IMR-90 (cell line): ENCODE results near the gene TRIM2. TPM values are rescaled to one million over a fixed set of nuclear protein-coding genes. Genes with fewer than 3 reads are reported as not detected.

Source experiments
- ATAC-seq: fragments of 200-7000 bp; cut with Tn5 transposase; 2 replicates; pipeline ENCODE4 v1.9.1; 2020; ENCODE audit warnings: low read depth, mild to moderate bottlenecking, moderate library complexity
- BruUV-seq: library from RNA; stranded (reverse); fragments of 400-500 nt; replicated peaks from 2 replicates; lab custom pipeline; 2021; lab: Mats Ljungman, UMichigan
- CTCF ChIA-PET: fragments of 300-600 bp; formaldehyde crosslinking; extraction: SDS; loops from one replicate; lab custom pipeline; 2021; ENCODE audit warnings: antibody characterized with exemption; lab: Yijun Ruan, JAX
- POLR2A ChIA-PET: fragments of 300-600 bp; sonication (Branson Sonifier 250); formaldehyde crosslinking; loops from one replicate; lab custom pipeline; 2022; ENCODE audit warnings: antibody characterized with exemption; ENCODE audit not compliant: unreplicated experiment; lab: Charles Lee
- DNase-seq: peaks from one replicate; pipeline ENCODE4 v3.0.0; 2013
- H2AFZ ChIP-seq: replicated peaks from 2 replicates; pipeline ENCODE3; 2013; ENCODE audit warnings: low read length, mild to moderate bottlenecking; ENCODE audit not compliant: poor library complexity
- H2AK5ac ChIP-seq: 2 replicates; pipeline ENCODE4 v1.6.1; 2013; ENCODE audit warnings: low read depth, low read length, inconsistent platforms
- H2AK9ac ChIP-seq: replicated peaks from 2 replicates; pipeline ENCODE3; 2013; ENCODE audit warnings: mild to moderate bottlenecking, low read depth, low read length, moderate library complexity; ENCODE audit not compliant: poor library complexity
- H2BK120ac ChIP-seq: 2 replicates; pipeline ENCODE4 v1.6.1; 2013; ENCODE audit warnings: low read depth, low read length, inconsistent platforms
- H2BK15ac ChIP-seq: 3 replicates; pipeline ENCODE4 v1.6.1; 2013; ENCODE audit warnings: low read depth, low read length, inconsistent platforms
- H2BK20ac ChIP-seq: 2 replicates; pipeline ENCODE4 v1.6.1; 2013; ENCODE audit warnings: low read depth, mild to moderate bottlenecking, inconsistent platforms, low read length, moderate library complexity
- H2BK5ac ChIP-seq: 2 replicates; pipeline ENCODE4 v1.6.1; 2013; ENCODE audit warnings: mild to moderate bottlenecking, low read depth, low read length, inconsistent platforms; ENCODE audit not compliant: poor library complexity, severe bottlenecking
- H3K14ac ChIP-seq: replicated peaks from 2 replicates; pipeline ENCODE4 v1.6.1; 2013; ENCODE audit warnings: low read depth, low read length, inconsistent platforms
- H3K18ac ChIP-seq: 2 replicates; pipeline ENCODE4 v1.6.1; 2013; ENCODE audit warnings: low read depth, low read length, control low read depth
- H3K23ac ChIP-seq: 2 replicates; pipeline ENCODE4 v1.6.1; 2013; ENCODE audit warnings: low read depth, low read length, inconsistent platforms
- H3K27ac ChIP-seq: 2 replicates; pipeline ENCODE4 v1.5.1; 2013; ENCODE audit warnings: mild to moderate bottlenecking, control low read depth, low read length; ENCODE audit not compliant: insufficient read depth
- H3K27me3 ChIP-seq: 2 replicates; pipeline ENCODE4 v1.6.1; 2013; ENCODE audit warnings: low read length; ENCODE audit not compliant: control insufficient read depth, insufficient read depth
- H3K36me3 ChIP-seq: 2 replicates; pipeline ENCODE4 v1.6.1; 2013; ENCODE audit warnings: low read length, mixed read lengths; ENCODE audit not compliant: control insufficient read depth, insufficient read depth
- H3K4ac ChIP-seq: 2 replicates; pipeline ENCODE4 v1.6.1; 2013; ENCODE audit warnings: low read depth, low read length, inconsistent platforms
- H3K4me1 ChIP-seq: 2 replicates; pipeline ENCODE4 v1.6.1; 2013; ENCODE audit warnings: low read length, mixed read lengths; ENCODE audit not compliant: control insufficient read depth, insufficient read depth
- H3K4me2 ChIP-seq: 2 replicates; pipeline ENCODE4 v1.6.1; 2013; ENCODE audit warnings: low read depth, mild to moderate bottlenecking, control low read depth, low read length, moderate library complexity
- H3K4me3 ChIP-seq: 2 replicates; pipeline ENCODE4 v1.5.1; 2013; ENCODE audit warnings: low read depth, mild to moderate bottlenecking, control low read depth, low read length, moderate library complexity; ENCODE audit not compliant: insufficient read depth
- H3K56ac ChIP-seq: 2 replicates; pipeline ENCODE4 v1.6.1; 2013; ENCODE audit warnings: low read length, inconsistent platforms; ENCODE audit not compliant: insufficient read depth; ENCODE audit errors: extremely low read depth
- H3K79me1 ChIP-seq, 2 experiments: 2 replicates each; pipeline ENCODE4 v1.6.1; 2013; ENCODE audit warnings: low read length in 2 of 2, inconsistent platforms in 1 of 2, low read depth in 1 of 2
- H3K9ac ChIP-seq: 2 replicates; pipeline ENCODE4 v1.6.1; 2013; ENCODE audit warnings: low read depth, low read length, control low read depth
- H3K9me1 ChIP-seq: 2 replicates; pipeline ENCODE4 v1.6.1; 2013; ENCODE audit warnings: low read length, inconsistent platforms; ENCODE audit not compliant: insufficient read depth
- H3K9me3 ChIP-seq: 2 replicates; pipeline ENCODE4 v1.6.1; 2013; ENCODE audit warnings: low read length; ENCODE audit not compliant: control insufficient read depth, insufficient read depth
- H4K20me1 ChIP-seq: 2 replicates; pipeline ENCODE4 v1.6.1; 2013; ENCODE audit warnings: low read length, inconsistent platforms; ENCODE audit not compliant: insufficient read depth
- H4K5ac ChIP-seq: 2 replicates; pipeline ENCODE4 v1.6.1; 2013; ENCODE audit warnings: mild to moderate bottlenecking, low read depth, low read length, control low read depth
- H4K8ac ChIP-seq, 2 experiments: 2 replicates each; pipeline ENCODE4 v1.6.1; 2013; ENCODE audit warnings: low read depth in 2 of 2, low read length in 2 of 2, control low read depth in 1 of 2, inconsistent platforms in 1 of 2
- H4K91ac ChIP-seq: 2 replicates; pipeline ENCODE4 v1.6.1; 2013; ENCODE audit warnings: low read depth, low read length, inconsistent platforms; ENCODE audit not compliant: insufficient read depth
- BHLHE40 ChIP-seq: fragments of 150-350 bp; IDR thresholded peaks from 2 replicates; pipeline ENCODE4 v1.6.1; 2016; ENCODE audit warnings: mild to moderate bottlenecking, low read depth, low read length
- CEBPB ChIP-seq: IDR thresholded peaks from 2 replicates; pipeline ENCODE4 v1.6.1; 2012; ENCODE audit warnings: low read depth, low read length, improper control_type of control experiment
- CHD1 ChIP-seq: IDR thresholded peaks from 2 replicates; pipeline ENCODE4 v1.6.1; 2012; ENCODE audit warnings: low read depth, low read length, improper control_type of control experiment
- ELK1 ChIP-seq: fragments of 150-350 bp; IDR thresholded peaks from 2 replicates; pipeline ENCODE4 v1.6.1; 2016; ENCODE audit warnings: low read depth, mild to moderate bottlenecking, low read length, moderate library complexity, borderline replicate concordance
- FOS ChIP-seq: fragments of 150-350 bp; IDR thresholded peaks from 2 replicates; pipeline ENCODE4 v1.6.1; 2016; ENCODE audit warnings: low read depth, low read length
- MAFK ChIP-seq: IDR thresholded peaks from 2 replicates; pipeline ENCODE4 v1.6.1; 2012; ENCODE audit warnings: low read depth, low read length, improper control_type of control experiment
- MAZ ChIP-seq: IDR thresholded peaks from 2 replicates; pipeline ENCODE4 v1.6.1; 2012; ENCODE audit warnings: low read depth, mild to moderate bottlenecking, low read length, improper control_type of control experiment, moderate library complexity, borderline replicate concordance
- MXI1 ChIP-seq: IDR thresholded peaks from 2 replicates; pipeline ENCODE4 v1.6.1; 2012; ENCODE audit warnings: low read depth, mild to moderate bottlenecking, low read length, moderate library complexity, borderline replicate concordance
- NFE2L2 ChIP-seq: fragments of 150-350 bp; IDR thresholded peaks from 2 replicates; pipeline ENCODE4 v1.6.1; 2016; ENCODE audit warnings: low read depth, mild to moderate bottlenecking, low read length
- POLR2A ChIP-seq: IDR thresholded peaks from 2 replicates; pipeline ENCODE4 v1.6.1; 2012; ENCODE audit warnings: mild to moderate bottlenecking, low read depth, low read length
- RAD21 ChIP-seq: IDR thresholded peaks from 2 replicates; pipeline ENCODE4 v1.6.1; 2012; ENCODE audit warnings: low read length, improper control_type of control experiment
- RCOR1 ChIP-seq: IDR thresholded peaks from 2 replicates; pipeline ENCODE4 v1.6.1; 2012; ENCODE audit warnings: mild to moderate bottlenecking, low read length, improper control_type of control experiment; ENCODE audit not compliant: insufficient replicate concordance
- RFX5 ChIP-seq: IDR thresholded peaks from 2 replicates; pipeline ENCODE4 v1.8.0; 2012; ENCODE audit warnings: low read depth, mild to moderate bottlenecking, low read length, moderate library complexity
- SMC3 ChIP-seq: fragments of 150-350 bp; IDR thresholded peaks from 2 replicates; pipeline ENCODE4 v1.6.1; 2016; ENCODE audit warnings: low read depth, mild to moderate bottlenecking, antibody characterized with exemption, low read length, moderate library complexity
- WGBS, 2 experiments: methylation state at CpG; one replicate each; pipeline versions ENCODE4 v1.1.5 to v1.1.7; 2013; ENCODE audit warnings: missing lambda C conversion rate in 2 of 2; ENCODE audit not compliant: insufficient read length in 1 of 2; ENCODE audit errors: extremely low coverage in 2 of 2; 5-methylcytosine and 5-hydroxymethylcytosine counted together
- dilution Hi-C: fragments of 300-500 bp; cut with HindIII; formaldehyde crosslinking; loops from one replicate; pipeline ENCODE4 v1.14.3; 2018; ENCODE audit warnings: low sequenced_read_pairs; ENCODE audit not compliant: unreplicated experiment
- in situ Hi-C: fragments of 300-500 bp; cut with MboI; formaldehyde crosslinking; loops from 3 replicates; pipeline ENCODE4 v1.14.3; 2019; ENCODE audit warnings: low sequenced_read_pairs, inconsistent platforms, mixed read lengths
- intact Hi-C: fragments of 100-400 bp; cut with micrococcal nuclease; formaldehyde crosslinking; loops from 2 replicates; pipeline ENCODE4 v1.10.0; 2022
- polyA plus RNA-seq, 3 experiments: library from polyadenylated mRNA; depleted of rRNA; stranded (reverse); fragments of >200 nt; gene quantifications; 2 replicates each; pipeline ENCODE4 v1.2.3, GENCODE V29; 2012; ENCODE audit warnings: low replicate concordance in 1 of 3
- total RNA-seq: library from RNA; depleted of rRNA; stranded (reverse); fragments of >200 nt; gene quantifications from 2 replicates; pipeline ENCODE4 v1.2.3, GENCODE V29; 2012
- TF ChIP-seq, protein P1 (sequence below): fragments of 150-350 bp; IDR thresholded peaks from 2 replicates; pipeline ENCODE4 v1.6.1; 2017; ENCODE audit warnings: mild to moderate bottlenecking, antibody characterized with exemption, low read length, low read depth
- TF ChIP-seq, protein P2 (sequence below): conservative IDR thresholded peaks from 2 replicates; pipeline ENCODE4 v1.5.1; 2012; ENCODE audit warnings: mild to moderate bottlenecking, low read depth, low read length, improper control_type of control experiment

TRIM2 gene
- total and polyA plus RNA-seq, 2 of the 4 experiments (the other 2 are of a cell fraction) = 16.0 to 64.2 TPM

DNA sequence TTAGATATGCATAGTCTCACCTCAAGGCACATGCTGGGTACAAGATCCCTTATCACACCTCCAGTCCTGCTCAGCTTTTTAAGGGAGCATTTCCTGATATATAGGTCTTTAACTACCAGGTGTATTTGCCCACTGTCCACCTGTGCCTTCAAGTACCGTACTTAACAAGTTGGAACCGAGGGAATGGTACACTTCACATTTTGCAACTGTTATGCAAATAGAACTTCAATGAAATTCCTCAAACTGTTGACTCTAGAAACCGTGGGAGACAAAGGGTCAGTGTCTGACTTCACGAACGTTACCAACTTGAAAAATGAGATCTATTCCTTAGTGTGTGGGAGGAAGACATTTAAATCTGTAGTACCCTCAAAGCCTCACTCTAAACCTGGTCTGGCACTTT lies 5.2 kb downstream of the TRIM2 start:
- in situ Hi-C loops = no loop called here
- BruUV-seq = no TSS peak

More for the DNA sequence above, 5.2 kb downstream of the TRIM2 start:
- POLR2A ChIA-PET = no interaction called here
- CTCF ChIA-PET = no interaction called here
- H3K4ac ChIP-seq = no peak overlapping the region
- TF ChIP-seq RAD21 (no peak), NFE2L2 (no peak), MAZ (no peak), CEBPB (no peak), MXI1 (no peak), BHLHE40 (no peak), SMC3 (no peak), POLR2A (no peak), RFX5 (no peak), RCOR1 (no peak), MAFK (no peak), ELK1 (no peak), FOS (no peak), CHD1 (no peak)
- TF ChIP-seq, protein P1, sequence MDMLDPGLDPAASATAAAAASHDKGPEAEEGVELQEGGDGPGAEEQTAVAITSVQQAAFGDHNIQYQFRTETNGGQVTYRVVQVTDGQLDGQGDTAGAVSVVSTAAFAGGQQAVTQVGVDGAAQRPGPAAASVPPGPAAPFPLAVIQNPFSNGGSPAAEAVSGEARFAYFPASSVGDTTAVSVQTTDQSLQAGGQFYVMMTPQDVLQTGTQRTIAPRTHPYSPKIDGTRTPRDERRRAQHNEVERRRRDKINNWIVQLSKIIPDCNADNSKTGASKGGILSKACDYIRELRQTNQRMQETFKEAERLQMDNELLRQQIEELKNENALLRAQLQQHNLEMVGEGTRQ = no peak
- TF ChIP-seq, protein P2, sequence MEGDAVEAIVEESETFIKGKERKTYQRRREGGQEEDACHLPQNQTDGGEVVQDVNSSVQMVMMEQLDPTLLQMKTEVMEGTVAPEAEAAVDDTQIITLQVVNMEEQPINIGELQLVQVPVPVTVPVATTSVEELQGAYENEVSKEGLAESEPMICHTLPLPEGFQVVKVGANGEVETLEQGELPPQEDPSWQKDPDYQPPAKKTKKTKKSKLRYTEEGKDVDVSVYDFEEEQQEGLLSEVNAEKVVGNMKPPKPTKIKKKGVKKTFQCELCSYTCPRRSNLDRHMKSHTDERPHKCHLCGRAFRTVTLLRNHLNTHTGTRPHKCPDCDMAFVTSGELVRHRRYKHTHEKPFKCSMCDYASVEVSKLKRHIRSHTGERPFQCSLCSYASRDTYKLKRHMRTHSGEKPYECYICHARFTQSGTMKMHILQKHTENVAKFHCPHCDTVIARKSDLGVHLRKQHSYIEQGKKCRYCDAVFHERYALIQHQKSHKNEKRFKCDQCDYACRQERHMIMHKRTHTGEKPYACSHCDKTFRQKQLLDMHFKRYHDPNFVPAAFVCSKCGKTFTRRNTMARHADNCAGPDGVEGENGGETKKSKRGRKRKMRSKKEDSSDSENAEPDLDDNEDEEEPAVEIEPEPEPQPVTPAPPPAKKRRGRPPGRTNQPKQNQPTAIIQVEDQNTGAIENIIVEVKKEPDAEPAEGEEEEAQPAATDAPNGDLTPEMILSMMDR = no peak
- no peak overlapping the region for H3K14ac ChIP-seq
- H4K20me1 ChIP-seq = no peaks in the 10 kb centered on the region
- intact Hi-C loops (no loop called here), dilution Hi-C loops (no loop called here)
- H2AK9ac ChIP-seq = no peak overlapping the region
- H2BK120ac ChIP-seq = no peak overlapping the region
- no peak overlapping the region for H4K8ac ChIP-seq
- no peaks in the 10 kb centered on the region for H3K27me3 ChIP-seq
- no CpG with 5 or more reads among the region's 5 CpGs for WGBS, 2 experiments
- no peak overlapping the region for H4K91ac ChIP-seq
- H3K4me3 ChIP-seq = no peak overlapping the region
- no peak overlapping the region for H3K9ac ChIP-seq
- no peak for ATAC-seq
- no peaks in the 10 kb centered on the region for H3K9me3 ChIP-seq
- no peaks in the 10 kb centered on the region for H3K9me1 ChIP-seq
- no peak overlapping the region for H2BK15ac ChIP-seq
- H3K23ac ChIP-seq = no peak overlapping the region
- H3K79me1 ChIP-seq = no peaks in the 10 kb centered on the region
- no peak overlapping the region for H3K4me2 ChIP-seq
- H3K18ac ChIP-seq = no peak overlapping the region
- no peak for DNase-seq
- no peak overlapping the region for H2BK20ac ChIP-seq
- no peak overlapping the region for H4K5ac ChIP-seq
- no peak overlapping the region for H2BK5ac ChIP-seq
- no peaks in the 10 kb centered on the region for H3K36me3 ChIP-seq
- peaks cover 3% of the 10 kb centered on the region; the same call in 1 of the 2 replicates for H3K4me1 ChIP-seq
- no peak overlapping the region for H3K27ac ChIP-seq
- H2AK5ac ChIP-seq = no peak overlapping the region
- no peak overlapping the region for H2AFZ ChIP-seq
- no peak overlapping the region for H3K56ac ChIP-seq
